Stimulated activated CD8-positive, alpha-beta memory T cell treated with anti-CD3 and anti-CD28 coated beads, Interleukin-12 subunit alpha, Interleukin-12 subunit beta, amount 100 ng/mL, for 1 hour (primary cell): Measurements from ENCODE around the gene ABCC2.

ENCODE experiments used
- DNase-seq: peaks from one replicate; pipeline ENCODE4 v3.0.0-alpha.2; 2020; ENCODE audit warnings: low read depth

The ABCC2 gene

DNA sequence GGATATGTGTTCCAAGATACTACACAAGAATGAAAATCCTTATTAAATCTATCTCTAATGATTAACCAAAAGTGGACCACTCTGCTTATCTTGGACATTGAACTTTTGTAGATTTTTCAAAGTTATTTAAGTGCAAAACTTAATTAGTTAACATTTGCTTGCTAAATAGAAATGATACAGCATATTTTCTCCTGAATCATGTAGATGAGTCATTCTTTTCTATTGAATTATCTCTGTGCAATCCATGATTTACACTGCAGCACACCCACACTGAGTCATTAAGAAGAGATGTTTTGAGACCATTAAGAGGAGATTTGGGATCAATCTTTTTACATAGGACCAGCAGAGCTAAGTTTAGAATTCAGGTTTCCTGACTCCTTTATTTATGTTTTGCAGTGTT lies 6.6 kb upstream of the ABCC2 start:
- no peak for DNase-seq

- no peak for DNase-seq
These were observed 4.3 kb upstream of the ABCC2 start for GRCh38 chr10:99777918-99778714.

DNA sequence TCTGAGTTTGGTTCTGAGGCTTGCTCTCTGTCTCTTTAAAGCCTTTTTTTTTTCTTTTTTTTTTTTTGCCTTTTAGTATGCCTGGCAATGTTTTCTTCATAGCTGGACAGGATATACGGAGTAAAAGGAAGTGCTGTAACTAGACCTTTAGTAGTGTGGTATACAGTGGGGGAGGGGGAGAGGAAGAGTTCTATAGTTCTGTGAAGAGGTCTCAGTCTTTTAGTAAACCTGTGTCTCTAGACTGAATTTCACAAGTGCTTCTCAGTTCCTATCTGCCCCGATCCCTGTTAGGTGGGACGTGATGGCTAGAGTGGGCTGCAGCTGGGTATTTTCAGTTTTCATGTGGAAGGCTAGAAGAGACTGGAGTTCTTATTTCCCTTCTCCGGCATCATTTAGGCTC lies 3.1 kb upstream of the ABCC2 start:
- DNase-seq: no peak

- no peak for DNase-seq
These were observed 558 bp upstream of the ABCC2 start for GRCh38 chr10:99781734-99782429.

- no peak for DNase-seq
These were observed 1.7 kb downstream of the ABCC2 start for GRCh38 chr10:99784016-99784726.

DNA sequence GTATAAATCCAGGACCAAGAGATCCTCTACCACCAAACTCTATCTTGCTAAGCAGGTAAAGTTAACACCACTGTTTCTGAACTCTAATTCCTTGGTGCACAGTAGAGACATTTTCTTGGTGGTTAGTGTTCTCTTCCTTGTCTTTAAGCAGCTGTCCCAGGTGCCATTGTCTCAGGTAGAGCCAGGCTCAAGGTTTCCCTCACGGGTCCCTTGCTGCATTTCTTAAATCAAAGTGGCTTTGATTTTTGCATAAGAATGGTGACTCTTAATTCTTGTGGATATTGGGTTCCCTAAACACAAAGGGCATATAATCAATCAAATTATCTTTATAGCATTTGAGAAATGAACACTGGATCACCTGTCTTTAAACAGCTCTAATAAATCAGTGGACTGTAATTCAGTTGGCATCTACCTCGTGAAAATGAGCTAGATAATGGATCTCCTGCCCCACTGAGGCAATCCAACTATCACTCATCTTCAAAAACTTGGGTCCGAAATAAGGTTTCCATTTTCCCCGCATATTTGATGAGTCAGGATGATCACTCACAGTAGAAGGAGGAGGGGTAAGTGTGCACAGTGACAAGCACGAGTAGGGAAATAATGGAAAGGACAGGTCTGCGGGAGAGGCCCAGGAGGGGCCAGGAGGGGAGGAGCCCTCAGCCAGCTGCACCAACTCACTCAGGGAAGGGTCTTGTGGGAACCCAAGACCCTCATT lies 2.4 kb downstream of the ABCC2 start:
- no peak for DNase-seq

GRCh38 chr10:99785646-99786045 lies 3.2 kb downstream of the ABCC2 start:
- no peak for DNase-seq

GRCh38 chr10:99787311-99787710 lies 4.9 kb downstream of the ABCC2 start:
- DNase-seq: no peak

- no peak for DNase-seq
These were observed 5.5 kb downstream of the ABCC2 start for GRCh38 chr10:99787782-99788445.

- DNase-seq: no peak
These were observed 6.3 kb downstream of the ABCC2 start for GRCh38 chr10:99788598-99789256.

DNA sequence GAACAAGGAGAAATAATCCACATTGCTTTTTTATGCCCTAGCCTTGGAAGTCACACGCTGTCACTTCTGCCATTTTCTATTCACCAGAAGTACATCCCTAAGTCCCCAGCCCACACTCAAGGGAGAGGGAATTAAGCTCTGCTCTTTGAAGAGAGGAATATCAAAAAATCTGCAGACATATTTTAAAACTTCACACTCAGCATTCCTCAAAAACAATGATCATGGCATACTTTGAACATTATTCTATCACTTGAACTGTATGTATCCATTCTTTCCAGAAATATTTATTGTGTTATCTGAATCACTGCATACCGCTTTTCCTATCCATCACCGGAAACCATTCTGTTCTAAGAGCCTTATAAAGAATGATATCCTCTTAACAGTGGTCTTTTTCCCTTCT lies 9.4 kb downstream of the ABCC2 start:
- DNase-seq: no peak

- DNase-seq: no peak
These were observed 11.4 kb downstream of the ABCC2 start for GRCh38 chr10:99793819-99794218.

- DNase-seq: no peak
These were observed 14.5 kb downstream of the ABCC2 start for GRCh38 chr10:99796928-99797327.

DNA sequence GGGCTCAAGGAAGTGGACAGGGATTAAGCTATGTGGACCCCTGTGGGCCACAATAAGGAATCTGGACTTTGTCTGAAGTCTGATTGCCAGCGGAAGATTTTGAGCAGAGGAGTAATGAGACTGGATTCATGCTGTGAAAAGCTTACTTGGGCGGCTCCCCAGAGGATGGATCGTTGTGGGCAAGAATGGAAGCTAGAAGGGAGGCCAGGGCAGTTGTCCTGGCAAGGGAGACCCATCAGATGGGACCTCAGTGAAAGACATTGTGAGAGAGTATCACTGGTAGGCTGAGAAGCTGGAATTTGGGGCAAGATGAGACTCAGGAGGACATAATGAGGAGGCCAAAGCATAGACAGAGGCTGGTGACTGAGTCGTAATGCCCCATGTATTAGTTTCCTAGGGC lies 15.6 kb downstream of the ABCC2 start:
- DNase-seq: no peak

- DNase-seq: no peak
These were observed 16.5 kb downstream of the ABCC2 start for GRCh38 chr10:99798920-99799319.

DNA sequence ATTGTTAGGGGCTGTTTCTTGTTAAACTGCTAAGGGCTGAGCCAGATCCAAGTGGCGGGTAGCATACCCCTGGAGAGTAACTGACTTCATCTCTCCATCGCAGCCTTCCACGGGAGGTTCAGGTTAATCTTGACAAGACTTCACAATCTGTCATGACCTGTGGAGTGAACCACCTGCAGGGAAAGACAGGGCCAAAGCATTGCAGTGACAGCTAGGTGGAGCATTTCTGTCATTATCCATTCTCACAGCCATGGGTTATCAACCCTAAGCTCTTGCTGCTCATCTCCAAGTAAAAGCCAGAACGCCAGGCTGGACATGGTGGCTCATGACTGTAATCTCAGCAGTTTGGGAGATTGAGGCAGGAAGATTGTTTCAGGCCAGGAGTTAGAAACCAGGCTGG lies 17.2 kb downstream of the ABCC2 start:
- no peak for DNase-seq

DNA sequence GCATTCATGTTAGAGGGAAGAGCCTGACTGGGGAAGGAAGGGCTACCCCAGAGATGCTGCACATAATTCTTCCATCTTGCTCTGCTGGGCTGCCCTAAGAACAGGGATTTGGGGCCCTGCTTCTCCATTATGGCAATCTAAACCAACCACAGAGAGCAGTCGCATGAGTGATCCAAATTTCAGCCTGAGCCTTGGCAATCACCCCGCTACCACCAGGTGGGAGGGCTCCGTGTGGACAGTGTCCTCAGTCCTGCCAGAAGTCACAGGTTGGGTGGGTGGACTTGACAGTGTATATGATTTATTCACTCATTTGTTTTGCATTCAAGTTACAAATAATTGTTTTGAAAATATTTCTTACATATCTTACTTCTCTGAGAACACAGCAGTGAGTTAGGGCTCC lies 22.0 kb downstream of the ABCC2 start:
- DNase-seq: no peak

GRCh38 chr10:99805190-99805589 lies 22.8 kb downstream of the ABCC2 start:
- no peak for DNase-seq

- DNase-seq: no peak
These were observed 23.7 kb downstream of the ABCC2 start for GRCh38 chr10:99806091-99806490.

GRCh38 chr10:99807786-99808185 lies 25.3 kb downstream of the ABCC2 start:
- DNase-seq: no peak

DNA sequence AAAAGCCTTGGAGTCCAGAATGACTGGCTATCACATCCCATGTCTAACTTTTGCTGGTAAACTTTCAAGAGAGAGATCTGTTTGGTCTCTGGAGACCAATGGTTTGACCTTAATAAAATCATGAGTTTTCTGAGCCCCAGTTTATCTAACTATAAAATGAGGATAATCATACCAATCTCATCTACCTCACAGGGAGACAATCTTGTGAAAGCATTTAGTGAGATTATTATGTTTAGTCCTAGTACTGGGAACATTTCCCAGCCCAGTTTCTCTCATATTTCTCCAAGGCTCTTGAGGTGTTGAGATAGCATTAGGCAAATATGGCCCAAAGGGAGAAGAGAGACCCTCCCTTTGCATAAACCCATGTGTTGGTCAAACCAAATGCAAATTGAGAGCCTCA lies 25.8 kb downstream of the ABCC2 start:
- no peak for DNase-seq
